HG03175 (cell line): Measurements from ENCODE around the gene ARHGEF37.

Source experiments
- ATAC-seq: cut with Tn5 transposase; IDR thresholded peaks from one replicate; pipeline ENCODE4 v1.9.1; 2021; ENCODE audit warnings: mild to moderate bottlenecking, moderate library complexity; ENCODE audit not compliant: unreplicated experiment

ARHGEF37 gene

GRCh38 chr5:149598966-149599365 lies 17.7 kb downstream of the ARHGEF37 start:
- no peak for ATAC-seq

DNA sequence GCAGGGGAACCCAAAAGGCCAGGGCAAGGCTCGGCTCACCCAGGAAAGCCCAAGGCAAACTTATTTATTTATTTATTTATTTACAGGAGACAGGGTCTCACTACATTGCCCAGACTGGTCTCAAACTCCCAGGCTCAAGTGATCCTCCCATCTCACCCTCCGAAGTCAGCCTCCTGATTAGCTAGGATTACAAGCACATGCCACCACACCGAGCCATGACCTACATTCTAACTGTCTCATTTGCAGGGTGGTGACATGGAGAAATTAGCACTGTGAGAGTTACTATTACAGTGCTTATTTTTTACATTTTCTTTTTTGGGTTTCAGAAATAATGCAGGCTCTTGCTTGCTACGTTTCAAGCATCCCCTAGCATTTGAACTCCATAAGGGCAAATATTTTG lies 18.1 kb downstream of the ARHGEF37 start:
- no peak for ATAC-seq

DNA sequence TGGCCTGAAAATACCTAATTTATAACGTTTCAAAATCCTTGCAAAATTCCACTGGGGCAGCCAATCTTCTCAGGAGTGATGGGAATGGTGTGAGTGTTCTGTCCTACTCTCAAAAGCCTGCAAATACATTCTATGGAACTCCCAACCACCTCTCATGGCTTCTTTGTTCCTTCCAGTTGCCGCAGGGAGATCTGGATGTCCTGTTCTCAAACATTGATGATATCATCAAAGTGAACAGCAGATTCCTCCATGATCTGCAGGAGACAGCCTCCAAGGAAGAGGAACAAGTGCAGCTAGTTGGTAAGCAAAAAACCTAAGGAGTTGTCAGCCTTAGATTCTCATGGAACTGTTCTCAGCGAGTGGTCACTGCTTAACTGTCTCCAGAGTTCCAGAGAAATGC lies 19.6 kb downstream of the ARHGEF37 start:
- no peak for ATAC-seq

- no peak for ATAC-seq
Measured at GRCh38 chr5:149603210-149603609, 21.9 kb downstream of the ARHGEF37 start.

DNA sequence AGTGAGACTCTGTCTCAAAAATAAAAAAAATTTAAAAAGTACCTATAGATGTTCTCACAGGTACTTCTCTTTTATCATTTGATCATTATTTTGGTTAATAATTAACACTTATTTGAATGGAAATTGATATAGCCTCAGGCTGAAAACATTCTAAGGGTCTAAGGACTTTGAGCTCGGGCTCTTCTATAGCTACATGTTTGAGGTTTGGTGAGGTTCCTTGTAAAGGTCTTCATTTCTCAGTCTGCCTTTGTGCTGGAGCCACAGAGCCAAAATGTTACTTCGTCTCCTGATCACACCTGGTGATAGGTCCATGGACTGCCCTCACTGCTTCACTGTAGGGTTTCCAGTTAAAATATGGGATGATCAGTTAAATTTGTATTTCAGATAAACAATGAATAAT lies 22.6 kb downstream of the ARHGEF37 start:
- ATAC-seq = no peak

GRCh38 chr5:149604321-149604720 lies 23.0 kb downstream of the ARHGEF37 start:
- ATAC-seq = no peak

DNA sequence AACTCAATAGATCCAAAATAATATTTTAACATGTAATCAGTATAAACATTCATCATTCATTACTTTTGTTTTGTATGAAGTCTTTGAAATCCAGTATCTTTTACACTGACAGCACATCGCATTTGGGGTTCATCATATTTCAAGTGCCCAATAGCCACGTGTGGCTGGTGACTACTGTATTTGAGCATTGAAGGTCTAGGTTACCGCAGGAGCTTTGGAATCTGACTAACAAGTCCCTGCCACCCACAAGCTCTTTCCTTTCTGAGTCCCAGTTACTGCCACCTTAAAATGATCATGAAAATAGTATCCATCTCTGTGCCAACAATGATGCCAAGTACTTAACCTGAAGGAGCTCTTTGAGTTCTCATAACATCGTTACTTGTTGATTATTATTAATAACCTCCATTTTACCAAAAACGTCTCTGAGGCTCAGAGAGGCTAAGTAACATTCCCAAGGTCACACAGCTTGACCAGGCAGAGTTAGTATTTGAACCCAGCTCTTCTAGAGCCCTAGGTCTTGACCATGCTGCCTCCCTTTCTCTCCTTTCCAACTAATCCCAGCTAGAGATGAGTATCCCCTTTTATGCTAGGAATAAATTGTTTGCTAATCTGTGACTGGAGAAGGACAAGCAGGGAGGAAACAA lies 24.2 kb downstream of the ARHGEF37 start:
- no peak for ATAC-seq

GRCh38 chr5:149605998-149606724 lies 24.9 kb downstream of the ARHGEF37 start:
- peak; percentile 98 for ATAC-seq

DNA sequence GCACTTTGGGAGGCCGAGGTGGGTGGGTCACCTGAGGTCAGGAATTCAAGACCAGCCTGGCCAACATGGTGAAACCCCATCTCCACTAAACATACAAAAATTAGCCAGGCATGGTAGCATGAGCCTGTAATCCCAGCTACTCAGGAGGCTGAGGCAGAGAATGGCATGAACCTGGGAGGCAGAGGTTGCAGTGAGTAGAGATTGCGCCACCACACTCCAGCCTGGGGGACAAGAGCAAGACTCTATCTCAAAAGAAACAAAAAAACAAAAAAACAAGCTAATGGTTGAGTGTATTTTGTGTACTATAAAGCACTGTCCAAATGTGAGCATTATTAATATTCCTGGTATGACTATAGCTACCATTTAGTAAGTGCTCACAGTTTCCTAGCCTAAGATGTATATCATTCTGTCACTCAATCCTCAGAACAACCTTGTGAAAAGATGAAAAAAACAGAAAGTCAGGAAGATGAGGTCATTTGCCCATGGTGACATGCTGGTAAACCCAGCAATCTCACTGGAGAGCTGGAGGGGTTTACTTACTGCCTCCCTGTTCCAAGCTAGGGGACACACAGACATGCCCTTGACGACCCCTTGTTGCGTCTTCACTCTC lies 27.7 kb downstream of the ARHGEF37 start:
- no peak for ATAC-seq

GRCh38 chr5:149609640-149610219 lies 28.4 kb downstream of the ARHGEF37 start:
- no peak for ATAC-seq

DNA sequence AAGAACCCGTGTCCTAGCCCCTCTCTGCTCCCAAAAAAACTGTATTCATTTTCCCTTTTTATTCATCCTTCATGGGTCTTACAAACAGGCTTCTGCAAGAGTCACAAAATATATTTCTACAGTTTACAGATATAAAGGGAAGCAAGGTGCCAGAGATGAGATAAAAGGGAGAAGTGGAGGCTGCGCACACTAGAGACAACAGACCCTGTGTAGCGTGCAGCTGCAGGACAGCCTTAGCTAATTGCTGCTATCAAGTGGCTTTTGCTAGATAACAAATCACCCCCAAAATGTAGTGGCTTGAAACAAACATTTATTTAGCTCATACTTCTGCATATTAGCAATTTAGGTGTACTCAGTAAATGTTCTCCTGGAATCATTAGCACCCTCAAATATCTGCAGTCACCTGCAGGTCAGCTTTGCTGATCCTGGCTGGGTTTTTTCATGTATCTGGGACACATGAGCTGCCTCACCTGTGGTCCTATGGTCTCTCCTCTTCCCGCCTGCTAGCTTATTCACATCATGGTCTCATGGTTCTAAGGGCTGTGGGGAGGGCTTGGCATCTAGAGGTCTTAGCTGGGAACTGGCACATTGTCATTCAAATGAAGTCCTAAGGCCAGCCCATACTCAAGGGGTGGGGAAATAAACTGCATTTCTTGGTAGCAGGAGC lies 29.4 kb downstream of the ARHGEF37 start:
- no peak for ATAC-seq

DNA sequence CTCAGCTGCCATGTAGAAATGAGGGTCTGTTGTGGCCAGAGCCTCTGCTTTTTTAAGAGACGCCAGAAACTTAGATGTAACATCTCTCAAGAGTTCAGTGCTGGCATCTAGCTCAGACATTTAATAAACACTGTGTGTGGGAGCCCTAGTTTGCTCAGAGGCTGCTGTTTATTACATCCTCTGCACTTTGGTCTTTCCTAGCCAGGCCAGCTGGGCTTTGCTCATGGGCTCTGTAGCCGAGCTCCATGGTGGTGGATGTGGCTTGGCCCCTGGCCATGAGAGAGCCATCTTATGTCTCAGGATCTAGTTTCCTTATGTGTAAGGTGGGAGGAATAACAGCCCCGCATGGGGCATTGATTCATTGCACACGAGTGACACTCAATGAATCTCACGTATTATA lies 30.0 kb downstream of the ARHGEF37 start:
- no peak for ATAC-seq

DNA sequence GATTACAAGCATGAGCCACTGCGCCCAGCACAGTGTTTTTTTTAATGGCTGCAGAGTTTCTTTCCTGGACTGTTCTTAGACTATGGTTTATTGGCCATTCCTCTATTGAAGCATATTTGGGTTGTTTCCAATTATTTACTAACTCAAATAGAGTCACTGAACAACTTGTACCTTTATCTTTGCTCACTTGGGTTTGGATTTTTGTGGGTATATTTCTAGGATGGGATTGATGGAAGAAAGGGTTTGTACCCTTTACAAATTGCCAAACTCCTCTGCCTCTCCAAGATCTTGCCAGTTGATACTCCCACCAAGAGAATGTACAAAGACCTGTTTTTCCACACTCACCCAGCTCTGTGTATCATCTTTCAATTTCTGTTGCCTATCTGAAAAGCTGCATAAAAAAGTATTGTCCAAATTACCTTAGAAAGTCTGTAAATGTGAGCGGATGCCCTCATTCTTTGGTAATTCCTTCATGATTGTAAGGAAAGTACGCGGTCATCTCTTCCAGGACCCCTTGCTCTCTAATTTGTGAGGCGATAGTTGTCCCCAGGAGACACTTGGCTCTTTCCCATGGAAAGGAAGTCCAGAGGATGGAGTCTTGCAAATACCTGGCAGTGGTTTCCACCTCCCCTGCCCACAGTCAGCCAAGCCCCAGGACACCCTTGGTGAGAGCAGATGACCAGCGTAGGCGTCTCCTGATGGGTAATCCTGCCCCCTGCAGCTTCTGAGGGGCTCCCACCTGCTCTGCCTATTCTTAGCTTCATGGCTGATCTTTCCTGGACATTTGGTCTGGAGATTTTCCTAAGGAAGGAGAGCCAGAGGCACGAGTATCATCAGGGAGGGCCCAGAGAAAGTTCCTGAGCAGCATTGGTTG lies 33.0 kb downstream of the ARHGEF37 start:
- no peak for ATAC-seq

GRCh38 chr5:149615976-149616375 lies 34.7 kb downstream of the ARHGEF37 start:
- no peak for ATAC-seq

- peak; percentile 62 for ATAC-seq
Measured at GRCh38 chr5:149616727-149617285, 35.5 kb downstream of the ARHGEF37 start.

GRCh38 chr5:149617760-149618306 lies 36.5 kb downstream of the ARHGEF37 start:
- ATAC-seq = peak; percentile 52

DNA sequence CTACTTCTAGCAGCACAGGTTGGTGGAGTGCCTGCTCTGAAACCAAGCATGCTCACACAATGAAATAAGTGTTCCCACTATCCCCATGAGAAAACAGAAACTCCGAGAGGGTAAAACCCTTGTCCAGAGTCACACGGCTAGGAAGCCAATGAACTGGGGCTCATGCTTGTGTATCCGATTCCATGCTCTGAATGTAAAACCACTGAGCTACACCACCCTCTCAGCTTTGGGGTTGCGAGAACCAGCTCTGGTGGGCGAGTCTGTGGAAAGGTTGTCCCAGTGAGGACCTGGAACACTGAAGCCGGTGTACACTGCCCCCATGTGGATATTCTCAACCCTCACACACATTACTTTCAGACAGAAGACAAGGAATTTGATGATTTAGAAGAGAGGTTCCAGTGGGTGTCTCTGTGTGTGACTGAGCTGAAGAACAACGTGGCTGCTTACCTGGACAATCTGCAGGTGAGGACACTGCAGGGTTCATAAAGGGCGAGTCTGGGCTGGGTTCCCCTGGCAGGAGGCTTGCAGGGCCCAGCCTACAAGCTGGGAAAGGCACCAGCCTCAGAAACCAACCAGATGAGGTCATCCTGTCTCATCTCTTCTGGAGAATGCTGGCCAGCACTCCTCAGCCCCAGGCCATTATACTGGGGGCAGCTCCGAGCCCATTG lies 37.4 kb downstream of the ARHGEF37 start:
- peak; percentile 51 for ATAC-seq

GRCh38 chr5:149621415-149622098 lies 40.3 kb downstream of the ARHGEF37 start:
- ATAC-seq = no peak

DNA sequence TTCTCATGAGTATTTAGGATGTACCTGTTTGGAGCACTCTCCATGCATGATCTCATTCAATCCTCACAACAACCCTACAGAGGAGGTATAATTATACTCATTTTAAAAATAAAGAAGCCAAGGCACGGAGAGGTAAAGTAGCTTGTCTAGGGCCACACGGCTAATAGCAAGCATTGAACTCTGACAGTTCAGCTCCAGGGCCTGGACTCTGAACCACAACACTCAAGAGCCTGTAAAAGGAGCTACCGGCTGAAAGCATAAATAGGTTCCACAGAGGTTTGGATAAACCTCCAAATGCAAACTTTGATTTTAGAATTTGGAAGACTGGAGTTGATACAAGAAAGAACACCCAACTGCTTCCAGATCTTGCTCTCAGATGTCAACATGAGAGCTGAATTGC lies 41.2 kb downstream of the ARHGEF37 start:
- ATAC-seq = no peak
